ENCODE data around the gene CDC6. TPM values are rescaled to one million over a fixed set of nuclear protein-coding genes. Genes with fewer than 3 reads are reported as not detected.
A peak's percentile ranks its signal among the peaks of the same experiment; 100 is the strongest.

CDC6 gene
- total RNA-seq, 1 donor from 2014 or later: 1.2 TPM

- Histone ChIP-seq H3K4me3 (peak overlapping the region in 1 of 2 donors; percentile 2), H3K9me3 (no peaks in the 10 kb centered on the region), H3K36me3 (no peaks in the 10 kb centered on the region), H3K4me1 (peaks cover 56 to 74% of the 10 kb centered on the region in 2 donors), H3K27me3 (no peaks in the 10 kb centered on the region), H3K27ac (peak overlapping the region; percentile 82 to 91)
- TF ChIP-seq CTCF (IDR thresholded peaks at IDR 0.05): no peak
- intact Hi-C loops (cut with DNase I): loop anchor here (5.0 kb wide), 2 partner anchors 106 to 141 kb away; partner anchors contain the start of gene TOP2A
- peak in 1 of 2 donors; percentile 59 for DNase-seq (ENCODE audit: low spot score in 2 of 2)
These were observed 23.3 kb downstream of the CDC6 start for GRCh38 chr17:40310882-40311391.

GRCh38 chr17:40311575-40311974 is 23.9 kb downstream of the CDC6 start:
- Histone ChIP-seq H3K9me3 (no peaks in the 10 kb centered on the region), H3K4me3 (peak overlapping the region in 1 of 2 donors; percentile 2), H3K4me1 (peaks cover 60 to 80% of the 10 kb centered on the region in 2 donors), H3K27ac (peak overlapping the region; percentile 82 to 91), H3K27me3 (no peaks in the 10 kb centered on the region), H3K36me3 (no peaks in the 10 kb centered on the region)
- TF ChIP-seq CTCF (IDR thresholded peaks at IDR 0.05): no peak
- intact Hi-C loops (cut with DNase I): loop anchor here (5.0 kb wide), 2 partner anchors 106 to 141 kb away; partner anchors contain the start of gene TOP2A
- DNase-seq (ENCODE audit: low spot score in 2 of 2): peak in 1 of 2 donors; percentile 75

GRCh38 chr17:40312131-40312731 is 24.6 kb downstream of the CDC6 start:
- Histone ChIP-seq H3K36me3 (no peaks in the 10 kb centered on the region), H3K4me1 (peaks cover 65 to 86% of the 10 kb centered on the region in 2 donors), H3K27me3 (no peaks in the 10 kb centered on the region), H3K4me3 (peak overlapping the region in 1 of 2 donors; percentile 26), H3K9me3 (no peaks in the 10 kb centered on the region), H3K27ac (peak overlapping the region; percentile 82 to 91)
- no peak for TF ChIP-seq CTCF (IDR thresholded peaks at IDR 0.05)
- DNase-seq (ENCODE audit: low spot score in 2 of 2): peak; percentile 65 to 86
- intact Hi-C loops (cut with DNase I): loop anchor here (5.0 kb wide), 2 partner anchors 105 to 140 kb away; partner anchors contain the start of gene TOP2A

- intact Hi-C loops (cut with DNase I): loop anchor here (5.0 kb wide), 2 partner anchors 104 to 139 kb away; partner anchors contain the start of gene TOP2A
- Histone ChIP-seq H3K4me3 (peak overlapping the region in 1 of 2 donors; percentile 26), H3K4me1 (peaks cover 65 to 91% of the 10 kb centered on the region in 2 donors), H3K36me3 (no peaks in the 10 kb centered on the region), H3K27ac (peak overlapping the region; percentile 82 to 91), H3K9me3 (no peaks in the 10 kb centered on the region), H3K27me3 (no peaks in the 10 kb centered on the region)
- TF ChIP-seq CTCF (IDR thresholded peaks at IDR 0.05): no peak
- peak in 1 of 2 donors; percentile 60 for DNase-seq (ENCODE audit: low spot score in 2 of 2)
These were observed 25.4 kb downstream of the CDC6 start for GRCh38 chr17:40312893-40313667.

- intact Hi-C loops (cut with DNase I): loop anchor here (5.0 kb wide), 2 partner anchors 103 to 138 kb away; partner anchors contain the start of gene TOP2A
- Histone ChIP-seq H3K36me3 (no peaks in the 10 kb centered on the region), H3K9me3 (no peaks in the 10 kb centered on the region), H3K4me1 (peaks cover 61 to 88% of the 10 kb centered on the region in 2 donors), H3K27ac (peak overlapping the region; percentile 82 to 91), H3K27me3 (no peaks in the 10 kb centered on the region), H3K4me3 (no peak overlapping the region)
- DNase-seq (ENCODE audit: low spot score in 2 of 2): no peak
- no peak for TF ChIP-seq CTCF (IDR thresholded peaks at IDR 0.05)
These were observed 26.2 kb downstream of the CDC6 start for GRCh38 chr17:40313668-40314583.

Measured in ascending aorta (tissue), 2 donors.